Measurements from ENCODE around the gene TRERF1. TPM values are rescaled to one million over a fixed set of nuclear protein-coding genes. Genes with fewer than 3 reads are reported as not detected.

The TRERF1 gene
- total RNA-seq, 2 donors from 2014 or later: 3.5 to 3.8 TPM

- no peak overlapping the region for H3K4me3 ChIP-seq
- no peak for TF ChIP-seq CTCF (IDR thresholded peaks at IDR 0.05)
- H3K27me3 ChIP-seq: no peaks in the 10 kb centered on the region
- H3K9me3 ChIP-seq: no peaks in the 10 kb centered on the region
- intact Hi-C loops (cut with DNase I): no loop called here
- DNase-seq: no peak
- no peak overlapping the region for H3K27ac ChIP-seq
- H3K4me1 ChIP-seq: no peaks in the 10 kb centered on the region
- H3K9ac ChIP-seq (ENCODE audit: low read depth in 2 of 2, low read length in 2 of 2): no peak overlapping the region
- H3K36me3 ChIP-seq: no peaks in the 10 kb centered on the region
These were observed 115.3 kb downstream of the TRERF1 start for GRCh38 chr6:42336431-42336830.

- no peaks in the 10 kb centered on the region for H3K4me1 ChIP-seq
- intact Hi-C loops (cut with DNase I): no loop called here
- DNase-seq: no peak
- H3K9me3 ChIP-seq: no peaks in the 10 kb centered on the region
- H3K9ac ChIP-seq (ENCODE audit: low read depth in 2 of 2, low read length in 2 of 2): no peak overlapping the region
- no peak overlapping the region for H3K27ac ChIP-seq
- H3K36me3 ChIP-seq: no peaks in the 10 kb centered on the region
- no peaks in the 10 kb centered on the region for H3K27me3 ChIP-seq
- no peak overlapping the region for H3K4me3 ChIP-seq
- no peak for TF ChIP-seq CTCF (IDR thresholded peaks at IDR 0.05)
These were observed 115.8 kb downstream of the TRERF1 start for GRCh38 chr6:42335896-42336295.

GRCh38 chr6:42334870-42335269, 116.9 kb downstream of the TRERF1 start:
- intact Hi-C loops (cut with DNase I): no loop called here

GRCh38 chr6:42333612-42334011, 118.1 kb downstream of the TRERF1 start:
- Histone ChIP-seq H3K4me1 (no peaks in the 10 kb centered on the region), H3K9ac (ENCODE audit: low read depth in 2 of 2, low read length in 2 of 2) (no peak overlapping the region), H3K9me3 (no peaks in the 10 kb centered on the region), H3K4me3 (no peak overlapping the region), H3K27ac (no peak overlapping the region), H3K36me3 (no peaks in the 10 kb centered on the region), H3K27me3 (no peaks in the 10 kb centered on the region)
- TF ChIP-seq CTCF (IDR thresholded peaks at IDR 0.05): no peak
- DNase-seq: no peak
- intact Hi-C loops (cut with DNase I): no loop called here

More at GRCh38 chr6:42334870-42335269, 116.9 kb downstream of the TRERF1 start:
- no peak overlapping the region for H3K4me3 ChIP-seq
- DNase-seq: no peak
- H3K36me3 ChIP-seq: no peaks in the 10 kb centered on the region
- H3K9me3 ChIP-seq: no peaks in the 10 kb centered on the region
- no peak overlapping the region for H3K9ac ChIP-seq (ENCODE audit: low read depth in 2 of 2, low read length in 2 of 2)
- H3K4me1 ChIP-seq: no peaks in the 10 kb centered on the region
- TF ChIP-seq CTCF (IDR thresholded peaks at IDR 0.05): no peak
- no peaks in the 10 kb centered on the region for H3K27me3 ChIP-seq
- no peak overlapping the region for H3K27ac ChIP-seq

GRCh38 chr6:42332916-42333315, 118.8 kb downstream of the TRERF1 start:
- H3K27ac ChIP-seq: no peak overlapping the region
- no peak for DNase-seq

More at GRCh38 chr6:42332916-42333315, 118.8 kb downstream of the TRERF1 start:
- Histone ChIP-seq H3K9me3 (no peaks in the 10 kb centered on the region), H3K27me3 (no peaks in the 10 kb centered on the region), H3K36me3 (no peaks in the 10 kb centered on the region), H3K9ac (ENCODE audit: low read depth in 2 of 2, low read length in 2 of 2) (no peak overlapping the region), H3K4me1 (no peaks in the 10 kb centered on the region), H3K4me3 (no peak overlapping the region)
- TF ChIP-seq CTCF (IDR thresholded peaks at IDR 0.05): no peak
- intact Hi-C loops (cut with DNase I): no loop called here
